ENCODE measurements around the gene SLC22A23.
A peak's percentile ranks its signal among the peaks of the same experiment; 100 is the strongest.

The SLC22A23 gene

DNA sequence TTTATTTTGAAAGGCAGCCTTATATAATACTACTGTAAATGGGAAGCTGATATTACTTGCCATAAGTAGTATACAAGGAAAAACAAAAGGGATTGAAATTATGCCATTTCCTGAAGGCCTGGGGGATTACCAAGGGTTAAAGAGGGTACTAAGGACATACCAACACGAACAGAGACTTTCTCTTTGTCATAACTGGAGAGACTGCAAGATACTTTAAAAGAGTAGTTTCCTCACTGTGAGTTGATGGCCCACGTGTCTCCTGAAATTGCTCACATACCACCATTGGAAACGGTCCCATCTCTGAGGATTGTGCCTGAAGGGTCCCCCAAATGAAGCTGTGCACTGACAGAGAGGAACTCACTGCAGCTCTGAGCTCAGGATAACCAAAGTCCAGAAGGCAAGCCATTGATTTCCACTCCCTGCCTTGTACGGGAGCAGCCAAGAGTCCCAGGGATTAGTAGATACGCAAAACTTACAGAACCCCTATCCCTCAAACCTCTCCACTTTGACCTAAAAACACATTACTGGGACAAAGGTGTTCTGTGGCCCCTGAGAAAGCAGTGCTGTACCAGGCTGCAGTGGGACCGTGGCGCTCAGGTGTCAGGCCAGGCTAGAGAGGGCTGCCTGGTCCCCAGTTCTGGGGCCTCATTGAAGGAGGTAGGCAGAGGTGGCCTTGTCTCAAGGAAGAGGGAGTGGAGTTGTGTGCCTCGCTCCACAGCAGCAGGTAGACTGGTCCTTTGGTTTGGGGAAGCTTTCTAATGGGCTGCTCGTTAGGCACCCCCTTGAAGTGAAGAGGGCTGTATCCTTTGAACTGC lies 182.9 kb downstream of the SLC22A23 start:
- no peak overlapping the region for H3K27ac Mint-ChIP-seq
- CTCF ChIA-PET: interaction anchor here (0.7 to 2.3 kb wide), 2 partner anchors 23 to 458 kb away, joined by 3 to 8 read pairs; no protein-coding TSS in a partner anchor
- no peak overlapping the region for H3K4me3 Mint-ChIP-seq
- H3K4me1 Mint-ChIP-seq: no peaks in the 10 kb centered on the region
- no peaks in the 10 kb centered on the region for H3K27me3 Mint-ChIP-seq
- DNase-seq: no peak
- H3K36me3 Mint-ChIP-seq: peaks cover 21% of the 10 kb centered on the region
- no peaks in the 10 kb centered on the region for H3K9me3 Mint-ChIP-seq

- Mint-ChIP-seq H3K4me1 (peaks cover 1% of the 10 kb centered on the region), H3K27ac (no peak overlapping the region), H3K4me3 (no peak overlapping the region)
These were observed 183.8 kb downstream of the SLC22A23 start for GRCh38 chr6:3272911-3273547.

GRCh38 chr6:3271756-3272155 lies 185.1 kb downstream of the SLC22A23 start:
- H3K36me3 Mint-ChIP-seq: peaks cover 28% of the 10 kb centered on the region
- H3K27ac Mint-ChIP-seq: no peak overlapping the region
- no peaks in the 10 kb centered on the region for H3K27me3 Mint-ChIP-seq
- no peaks in the 10 kb centered on the region for H3K9me3 Mint-ChIP-seq
- CTCF ChIA-PET: interaction anchor here (1.2 to 1.5 kb wide), 2 partner anchors 11 to 719 kb away, joined by 3 read pairs; no protein-coding TSS in a partner anchor
- peaks cover 2% of the 10 kb centered on the region for H3K4me1 Mint-ChIP-seq
- no peak overlapping the region for H3K4me3 Mint-ChIP-seq
- DNase-seq: no peak

More at GRCh38 chr6:3272911-3273547, 183.8 kb downstream of the SLC22A23 start:
- no peaks in the 10 kb centered on the region for H3K27me3 Mint-ChIP-seq
- peaks cover 22% of the 10 kb centered on the region for H3K36me3 Mint-ChIP-seq
- CTCF ChIA-PET: interaction anchor here (0.7 to 2.3 kb wide), 2 partner anchors 22 to 459 kb away, joined by 3 to 8 read pairs; no protein-coding TSS in a partner anchor
- no peaks in the 10 kb centered on the region for H3K9me3 Mint-ChIP-seq
- no peak for DNase-seq

DNA sequence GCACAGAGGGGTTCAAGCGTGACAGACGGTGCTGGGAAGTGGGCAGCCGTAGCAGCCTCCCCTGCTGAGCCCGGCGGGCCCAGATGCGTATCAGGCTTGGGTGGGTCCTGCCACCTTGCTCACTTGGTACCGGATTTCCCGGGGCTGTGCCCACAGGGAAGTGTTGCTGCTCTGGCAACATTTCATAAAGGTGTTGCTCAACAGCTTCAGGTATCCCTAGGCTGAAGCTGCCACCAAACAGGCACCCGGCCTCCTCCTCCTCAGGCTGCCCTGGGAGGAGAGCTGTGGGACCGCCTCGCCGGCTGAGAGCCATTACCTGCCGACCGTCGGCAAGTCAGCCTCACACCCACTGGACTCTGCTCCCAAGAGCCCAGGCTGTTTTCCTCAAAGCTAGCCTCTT lies 186.6 kb downstream of the SLC22A23 start:
- CTCF ChIA-PET: no interaction called here

DNA sequence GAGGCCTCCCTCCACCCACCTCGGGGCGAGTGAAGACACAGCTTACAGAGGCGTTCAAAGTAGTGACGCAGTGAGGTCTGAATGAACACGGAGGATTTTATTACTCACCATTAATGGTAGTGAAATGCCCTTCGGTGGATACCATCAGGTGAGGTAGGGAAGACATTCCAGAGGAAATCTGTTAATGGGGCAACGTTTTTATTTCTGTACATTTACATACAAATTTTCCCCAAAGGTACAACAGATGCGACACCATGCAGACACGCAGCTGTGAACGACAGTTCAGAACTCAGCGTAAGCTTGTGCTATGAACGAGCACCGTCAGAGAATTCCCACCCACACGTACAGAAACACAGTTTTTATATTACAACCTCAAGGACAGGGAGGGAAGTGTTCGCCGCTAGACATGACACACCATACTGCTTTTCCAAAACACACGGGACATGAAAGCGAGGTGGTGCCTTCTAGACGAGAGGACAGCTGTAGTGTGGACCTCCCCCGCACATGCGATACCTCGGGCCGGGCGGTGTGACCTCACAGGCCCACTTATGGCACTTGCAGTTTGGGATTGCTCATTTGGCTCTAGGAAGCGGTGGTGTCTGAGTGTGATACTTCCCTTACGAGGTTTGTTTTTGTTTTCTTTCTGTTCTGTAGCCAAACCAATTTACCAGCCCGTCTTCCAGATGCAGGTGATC lies 187.4 kb downstream of the SLC22A23 start:
- Mint-ChIP-seq H3K36me3 (peaks cover 37% of the 10 kb centered on the region), H3K4me1 (peaks cover 2% of the 10 kb centered on the region), H3K27me3 (no peaks in the 10 kb centered on the region), H3K4me3 (no peak overlapping the region), H3K27ac (no peak overlapping the region), H3K9me3 (no peaks in the 10 kb centered on the region)
- CTCF ChIA-PET: interaction anchor here (0.6 kb wide), 1 partner anchor 666 kb away, joined by 4 read pairs; no protein-coding TSS in a partner anchor
- no peak for DNase-seq

More for the DNA sequence above, 186.6 kb downstream of the SLC22A23 start:
- H3K4me1 Mint-ChIP-seq: peaks cover 2% of the 10 kb centered on the region
- DNase-seq: no peak
- no peaks in the 10 kb centered on the region for H3K9me3 Mint-ChIP-seq
- H3K36me3 Mint-ChIP-seq: peaks cover 32% of the 10 kb centered on the region
- H3K27me3 Mint-ChIP-seq: no peaks in the 10 kb centered on the region
- H3K27ac Mint-ChIP-seq: no peak overlapping the region
- no peak overlapping the region for H3K4me3 Mint-ChIP-seq

DNA sequence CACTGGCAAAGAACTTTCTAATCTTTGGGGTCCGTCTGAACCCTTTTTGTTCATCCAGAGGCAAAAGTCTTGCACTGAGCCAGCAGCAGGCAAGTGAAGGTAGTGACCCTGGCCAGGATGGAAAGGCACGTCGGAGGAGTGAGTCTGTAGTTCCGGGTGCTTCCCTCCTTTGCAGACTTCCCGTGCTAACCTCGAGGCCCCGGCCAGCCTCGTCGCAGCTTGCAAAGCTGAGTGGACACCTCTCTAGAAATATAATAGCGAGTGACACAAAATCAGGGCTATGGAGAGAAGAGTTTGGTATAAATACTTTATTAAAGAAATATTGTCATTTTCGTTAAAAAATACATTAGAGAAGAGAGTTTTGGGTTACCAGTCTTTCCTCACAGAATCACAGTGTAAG lies 188.2 kb downstream of the SLC22A23 start:
- H3K9me3 Mint-ChIP-seq: no peaks in the 10 kb centered on the region
- CTCF ChIA-PET: interaction anchor here (0.6 kb wide), 1 partner anchor 666 kb away, joined by 4 read pairs; no protein-coding TSS in a partner anchor
- H3K4me1 Mint-ChIP-seq: peaks cover 2% of the 10 kb centered on the region
- peaks cover 40% of the 10 kb centered on the region for H3K36me3 Mint-ChIP-seq
- no peak overlapping the region for H3K27ac Mint-ChIP-seq
- DNase-seq: no peak
- H3K27me3 Mint-ChIP-seq: no peaks in the 10 kb centered on the region
- no peak overlapping the region for H3K4me3 Mint-ChIP-seq

- no peak overlapping the region for H3K4me3 Mint-ChIP-seq
- peaks cover 41% of the 10 kb centered on the region for H3K36me3 Mint-ChIP-seq
- no peaks in the 10 kb centered on the region for H3K9me3 Mint-ChIP-seq
- peaks cover 15% of the 10 kb centered on the region for H3K4me1 Mint-ChIP-seq
- no peaks in the 10 kb centered on the region for H3K27me3 Mint-ChIP-seq
- CTCF ChIA-PET: interaction anchor here (1.0 kb wide), 1 partner anchor 8 kb away, joined by 3 read pairs; no protein-coding TSS in a partner anchor
- DNase-seq: no peak
- H3K27ac Mint-ChIP-seq: no peak overlapping the region
These were observed 189.7 kb downstream of the SLC22A23 start for GRCh38 chr6:3267162-3267561.

GRCh38 chr6:3266170-3266569 lies 190.7 kb downstream of the SLC22A23 start:
- Mint-ChIP-seq H3K36me3 (peaks cover 36% of the 10 kb centered on the region), H3K27me3 (no peaks in the 10 kb centered on the region), H3K4me3 (no peak overlapping the region), H3K27ac (no peak overlapping the region), H3K9me3 (no peaks in the 10 kb centered on the region), H3K4me1 (peaks cover 24% of the 10 kb centered on the region)
- CTCF ChIA-PET: no interaction called here
- no peak for DNase-seq

GRCh38 chr6:3265671-3266070 lies 191.2 kb downstream of the SLC22A23 start:
- no peak for DNase-seq
- Mint-ChIP-seq H3K36me3 (peaks cover 40% of the 10 kb centered on the region), H3K27ac (no peak overlapping the region), H3K9me3 (no peaks in the 10 kb centered on the region), H3K4me3 (no peak overlapping the region), H3K27me3 (no peaks in the 10 kb centered on the region), H3K4me1 (peaks cover 29% of the 10 kb centered on the region)
- CTCF ChIA-PET: interaction anchor here (0.6 to 1.3 kb wide), 3 partner anchors 15 to 614 kb away, joined by 3 to 7 read pairs (median 3); no protein-coding TSS in a partner anchor

DNA sequence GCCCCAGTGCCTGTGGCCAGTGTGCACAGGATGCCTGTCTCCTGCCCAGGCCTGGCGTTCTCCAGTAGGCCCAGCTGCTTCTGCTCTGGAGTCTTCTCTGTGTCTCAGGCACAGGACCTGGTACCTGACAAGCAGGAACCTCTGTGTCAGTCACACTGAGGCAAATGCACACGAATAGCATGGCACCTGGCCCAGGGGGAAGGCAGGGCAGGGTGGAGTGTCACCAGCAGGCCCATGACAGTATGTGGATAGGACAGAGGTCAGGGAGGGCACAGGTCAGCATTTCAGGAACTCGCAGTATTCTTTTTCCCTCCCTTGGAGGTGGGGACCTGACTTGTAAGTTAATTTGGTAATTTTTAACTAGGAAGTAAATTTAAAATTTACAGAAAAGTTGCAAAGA lies 192.5 kb downstream of the SLC22A23 start:
- Mint-ChIP-seq H3K4me3 (no peak overlapping the region), H3K27ac (no peak overlapping the region), H3K9me3 (no peaks in the 10 kb centered on the region), H3K27me3 (no peaks in the 10 kb centered on the region), H3K4me1 (peaks cover 42% of the 10 kb centered on the region), H3K36me3 (peaks cover 37% of the 10 kb centered on the region)
- CTCF ChIA-PET: no interaction called here
- no peak for DNase-seq

GRCh38 chr6:3263096-3263495 lies 193.8 kb downstream of the SLC22A23 start:
- H3K4me3 Mint-ChIP-seq: no peak overlapping the region
- CTCF ChIA-PET: no interaction called here
- H3K36me3 Mint-ChIP-seq: peaks cover 34% of the 10 kb centered on the region
- no peak overlapping the region for H3K27ac Mint-ChIP-seq
- H3K27me3 Mint-ChIP-seq: peaks cover 3% of the 10 kb centered on the region
- DNase-seq: no peak
- peaks cover 42% of the 10 kb centered on the region for H3K4me1 Mint-ChIP-seq
- no peaks in the 10 kb centered on the region for H3K9me3 Mint-ChIP-seq

DNA sequence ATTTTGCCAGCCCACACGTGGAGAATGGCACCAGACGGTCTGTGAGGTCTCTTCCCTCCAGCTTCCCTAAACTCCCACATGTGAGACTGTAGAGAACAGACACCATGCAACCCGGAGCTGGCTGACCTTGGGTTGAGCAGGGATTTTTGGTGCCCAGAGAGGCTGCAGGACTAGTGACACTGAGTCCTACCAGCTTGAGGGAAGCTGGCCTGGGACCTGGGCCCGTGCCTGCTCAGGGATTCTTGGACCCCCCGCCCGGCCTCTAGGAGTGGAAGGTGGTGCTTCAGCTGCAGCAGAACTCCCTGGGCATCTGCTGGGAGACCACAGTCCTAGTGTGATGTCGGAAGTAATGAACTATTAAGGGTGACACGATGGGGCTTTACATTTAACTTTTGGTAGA lies 194.9 kb downstream of the SLC22A23 start:
- Mint-ChIP-seq H3K9me3 (no peaks in the 10 kb centered on the region), H3K36me3 (peaks cover 28% of the 10 kb centered on the region), H3K4me1 (peaks cover 40% of the 10 kb centered on the region), H3K27ac (no peak overlapping the region), H3K4me3 (no peak overlapping the region), H3K27me3 (peaks cover 12% of the 10 kb centered on the region)
- CTCF ChIA-PET: interaction anchor here (0.7 to 4.7 kb wide), 2 partner anchors 11 to 13 kb away, joined by 3 to 17 read pairs; no protein-coding TSS in a partner anchor
- DNase-seq: no peak

DNA sequence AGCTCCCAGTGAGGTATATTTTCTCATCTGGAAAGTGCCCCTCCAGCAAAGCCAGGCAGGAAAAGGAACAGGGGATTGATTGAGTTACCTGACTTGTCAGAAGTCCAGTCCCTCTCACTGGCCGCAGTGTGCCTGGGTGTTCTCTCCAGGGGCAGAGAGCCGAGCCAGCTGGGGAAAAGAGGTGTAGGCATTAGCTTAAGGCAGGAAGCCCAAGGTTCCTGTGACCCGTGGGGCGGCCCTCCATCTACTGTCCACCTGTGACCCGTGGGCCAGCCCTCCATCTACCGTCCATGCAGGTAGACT lies 195.4 kb downstream of the SLC22A23 start:
- no peaks in the 10 kb centered on the region for H3K9me3 Mint-ChIP-seq
- H3K27ac Mint-ChIP-seq: no peak overlapping the region
- CTCF ChIA-PET: interaction anchor here (0.9 to 4.7 kb wide), 2 partner anchors 11 to 145 kb away, joined by 3 to 17 read pairs; no protein-coding TSS in a partner anchor
- H3K4me1 Mint-ChIP-seq: peaks cover 40% of the 10 kb centered on the region
- peaks cover 27% of the 10 kb centered on the region for H3K36me3 Mint-ChIP-seq
- no peak for DNase-seq
- peaks cover 16% of the 10 kb centered on the region for H3K27me3 Mint-ChIP-seq
- peak overlapping the region; percentile 95 for H3K4me3 Mint-ChIP-seq
